ENCODE measurements around the gene JAZF1. TPM values are rescaled to one million over a fixed set of nuclear protein-coding genes. Genes with fewer than 3 reads are reported as not detected.
A peak's percentile ranks its signal among the peaks of the same experiment; 100 is the strongest.

The JAZF1 gene
- total RNA-seq, 1 donor from 2014 or later: 0.96 TPM

GRCh38 chr7:28037220-28038010 is 143.2 kb downstream of the JAZF1 start:
- no peaks in the 10 kb centered on the region for H3K36me3 ChIP-seq (ENCODE audit: control insufficient read depth, insufficient read depth, low read length)
- H3K4me3 ChIP-seq (ENCODE audit: low read depth, low read length): no peak overlapping the region
- no peaks in the 10 kb centered on the region for H3K27me3 ChIP-seq (ENCODE audit: control insufficient read depth, insufficient read depth, low read length)
- DNase-seq (ENCODE audit: low read depth): peak; percentile 96
- no peak for TF ChIP-seq CTCF (IDR thresholded peaks at IDR 0.05; ENCODE audit: insufficient read depth, low read length, poor library complexity, severe bottlenecking)

GRCh38 chr7:28036696-28037095 is 143.9 kb downstream of the JAZF1 start:
- H3K27me3 ChIP-seq (ENCODE audit: control insufficient read depth, insufficient read depth, low read length): no peaks in the 10 kb centered on the region
- TF ChIP-seq CTCF (IDR thresholded peaks at IDR 0.05; ENCODE audit: insufficient read depth, low read length, poor library complexity, severe bottlenecking): no peak
- no peaks in the 10 kb centered on the region for H3K36me3 ChIP-seq (ENCODE audit: control insufficient read depth, insufficient read depth, low read length)
- DNase-seq (ENCODE audit: low read depth): no peak
- H3K4me3 ChIP-seq (ENCODE audit: low read depth, low read length): no peak overlapping the region

DNA sequence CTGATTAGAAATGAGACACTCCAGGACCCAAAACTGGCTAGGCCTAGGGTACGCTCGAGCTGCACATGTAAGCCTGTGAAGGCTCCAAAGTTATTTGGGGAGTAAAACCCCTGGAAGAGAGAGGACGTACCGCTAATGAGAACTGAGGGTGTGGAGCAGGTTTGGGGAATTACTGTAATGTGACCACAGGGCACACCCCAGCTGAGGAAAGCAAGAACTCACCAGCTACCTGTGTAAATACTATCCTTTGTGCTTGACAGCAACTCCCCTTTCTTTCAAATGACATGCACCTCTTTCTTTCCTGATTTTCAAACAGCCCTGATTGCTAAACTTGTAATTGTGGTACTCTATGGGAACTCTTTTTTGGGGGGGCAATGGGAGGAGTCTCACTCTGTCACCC is 147.2 kb downstream of the JAZF1 start:
- no peak for TF ChIP-seq CTCF (IDR thresholded peaks at IDR 0.05; ENCODE audit: insufficient read depth, low read length, poor library complexity, severe bottlenecking)
- no peaks in the 10 kb centered on the region for H3K27me3 ChIP-seq (ENCODE audit: control insufficient read depth, insufficient read depth, low read length)

DNA sequence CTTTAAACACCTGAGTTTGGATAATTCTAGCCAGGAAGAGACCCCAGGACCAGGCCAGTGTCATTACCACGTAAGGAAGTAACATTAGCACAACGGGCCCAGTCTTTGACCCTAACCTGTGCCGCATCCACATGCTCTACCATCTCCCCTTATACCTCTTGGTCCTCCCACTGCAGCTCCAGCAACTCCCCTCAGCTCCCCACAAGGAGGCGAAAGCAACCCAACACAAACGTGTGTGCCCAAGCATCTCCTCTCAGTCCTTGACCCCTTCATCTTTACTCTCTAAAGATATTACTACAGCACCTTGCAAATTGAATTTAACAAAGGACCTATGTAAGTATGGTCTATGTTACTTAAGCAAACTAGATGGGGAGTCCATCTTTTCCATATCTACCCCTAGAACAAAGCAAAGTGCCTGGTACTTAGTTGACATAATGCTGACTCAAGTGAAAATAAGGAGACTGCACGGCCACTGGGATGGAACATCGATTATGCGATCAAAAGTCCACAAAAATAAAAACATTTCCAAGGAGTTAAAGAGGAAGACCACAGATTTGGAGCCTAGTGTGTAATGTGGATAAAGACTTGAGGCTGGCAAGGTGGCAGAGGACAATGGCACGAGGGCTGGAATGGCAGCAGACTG is 147.7 kb downstream of the JAZF1 start:
- no peak for TF ChIP-seq CTCF (IDR thresholded peaks at IDR 0.05; ENCODE audit: insufficient read depth, low read length, poor library complexity, severe bottlenecking)
- DNase-seq (ENCODE audit: low read depth): no peak
- H3K36me3 ChIP-seq (ENCODE audit: control insufficient read depth, insufficient read depth, low read length): no peaks in the 10 kb centered on the region
- H3K27me3 ChIP-seq (ENCODE audit: control insufficient read depth, insufficient read depth, low read length): no peaks in the 10 kb centered on the region
- no peak overlapping the region for H3K4me3 ChIP-seq (ENCODE audit: low read depth, low read length)

More for the DNA sequence above, 147.2 kb downstream of the JAZF1 start:
- no peak overlapping the region for H3K4me3 ChIP-seq (ENCODE audit: low read depth, low read length)
- no peak for DNase-seq (ENCODE audit: low read depth)
- H3K36me3 ChIP-seq (ENCODE audit: control insufficient read depth, insufficient read depth, low read length): no peaks in the 10 kb centered on the region

DNA sequence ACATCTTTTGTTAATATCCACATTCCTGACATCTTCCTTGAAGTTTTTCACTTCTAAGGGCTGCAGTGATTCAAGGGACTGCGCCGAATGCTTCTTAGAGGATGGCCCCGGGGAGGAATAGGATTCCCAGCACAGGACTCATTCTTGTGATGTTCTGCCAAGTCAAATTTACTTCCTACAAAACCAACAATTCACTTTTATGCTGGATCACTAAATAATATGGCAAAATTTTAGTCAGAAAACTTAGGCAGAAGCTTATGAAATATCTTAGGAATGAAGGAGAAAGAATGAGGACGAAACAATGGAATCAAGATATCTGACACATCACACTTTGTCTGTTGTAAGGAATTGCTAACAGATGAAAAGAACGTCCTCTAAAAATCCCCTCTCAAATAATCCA is 151.5 kb downstream of the JAZF1 start:
- TF ChIP-seq CTCF (IDR thresholded peaks at IDR 0.05; ENCODE audit: insufficient read depth, low read length, poor library complexity, severe bottlenecking): no peak
- no peaks in the 10 kb centered on the region for H3K27me3 ChIP-seq (ENCODE audit: control insufficient read depth, insufficient read depth, low read length)
- no peaks in the 10 kb centered on the region for H3K36me3 ChIP-seq (ENCODE audit: control insufficient read depth, insufficient read depth, low read length)
- no peak for DNase-seq (ENCODE audit: low read depth)
- no peak overlapping the region for H3K4me3 ChIP-seq (ENCODE audit: low read depth, low read length)
